ENCODE data around the gene UPF3A.

GRCh38 chr13:114261328-114261965, 20.0 kb upstream of the UPF3A start:
- no peak for TF ChIP-seq POLR2A (IDR thresholded peaks at IDR 0.05)
- TF ChIP-seq CTCF (IDR thresholded peaks at IDR 0.05): no peak
- TF ChIP-seq EP300 (IDR thresholded peaks at IDR 0.05): no peak

All from upper lobe of left lung (tissue), 4 donors.